SK-N-SH treated with all-trans-retinoic acid at 6 μM for 48 hours (cell line): ENCODE results near the gene PFKFB2.

Experiments used
- RARB ChIP-seq: fragments of 250-450 bp; sonication (Bioruptor Pico); IDR thresholded peaks from 2 replicates; pipeline ENCODE4 v1.8.0; 2021; ENCODE audit warnings: mild to moderate bottlenecking, moderate library complexity
- ZNF70 ChIP-seq: fragments of 450-650 bp; formaldehyde crosslinking; IDR thresholded peaks from 2 replicates; pipeline ENCODE4 v1.5.0; 2020; ENCODE audit warnings: mild to moderate bottlenecking, moderate library complexity
- TF ChIP-seq, protein P1 (sequence below): fragments of 250-450 bp; sonication (Bioruptor Pico); IDR thresholded peaks from 2 replicates; pipeline ENCODE4 v1.8.0; 2020; ENCODE audit warnings: mild to moderate bottlenecking, moderate library complexity, borderline replicate concordance

DNA sequence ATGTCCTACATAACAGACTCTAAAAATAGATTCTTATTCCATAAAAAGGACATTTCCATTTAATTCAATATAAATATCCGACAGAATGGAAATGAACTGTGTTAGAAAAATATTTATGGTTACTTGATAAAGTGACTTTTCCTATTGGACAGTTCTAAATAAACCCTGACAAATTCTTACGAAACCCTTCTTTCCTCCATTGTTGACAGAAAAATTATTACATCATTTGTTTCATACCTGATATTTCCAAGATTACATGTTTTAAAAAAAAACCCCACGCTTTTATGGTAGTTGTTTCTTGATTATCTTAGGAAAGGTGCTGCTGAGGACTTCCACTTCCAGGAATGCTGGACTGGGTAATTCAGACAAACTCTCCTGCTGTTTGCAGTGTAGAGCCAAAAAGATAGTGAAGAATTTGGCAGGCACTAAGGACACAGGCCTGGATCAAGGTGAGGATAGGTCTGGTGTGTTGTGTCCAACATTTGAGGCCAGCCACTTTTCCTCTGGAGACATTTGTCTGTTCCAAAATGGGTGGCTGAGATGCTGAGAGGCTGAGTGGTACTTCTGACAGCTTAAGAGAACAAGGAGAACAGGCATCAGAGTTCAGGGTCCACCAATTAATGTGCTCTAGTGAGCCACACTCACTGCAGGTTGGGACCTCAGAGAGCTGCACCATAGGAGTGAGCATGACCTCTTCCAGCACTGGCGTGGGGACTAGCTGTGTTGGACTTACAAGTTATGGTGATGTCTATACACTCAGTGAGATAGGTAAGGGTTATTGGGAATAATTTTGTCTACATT lies 13.5 kb upstream of the PFKFB2 start:
- TF ChIP-seq ZNF70, result no peak
- TF ChIP-seq RARB (CRISPR knock-in tag), result no peak
- TF ChIP-seq, protein P1, sequence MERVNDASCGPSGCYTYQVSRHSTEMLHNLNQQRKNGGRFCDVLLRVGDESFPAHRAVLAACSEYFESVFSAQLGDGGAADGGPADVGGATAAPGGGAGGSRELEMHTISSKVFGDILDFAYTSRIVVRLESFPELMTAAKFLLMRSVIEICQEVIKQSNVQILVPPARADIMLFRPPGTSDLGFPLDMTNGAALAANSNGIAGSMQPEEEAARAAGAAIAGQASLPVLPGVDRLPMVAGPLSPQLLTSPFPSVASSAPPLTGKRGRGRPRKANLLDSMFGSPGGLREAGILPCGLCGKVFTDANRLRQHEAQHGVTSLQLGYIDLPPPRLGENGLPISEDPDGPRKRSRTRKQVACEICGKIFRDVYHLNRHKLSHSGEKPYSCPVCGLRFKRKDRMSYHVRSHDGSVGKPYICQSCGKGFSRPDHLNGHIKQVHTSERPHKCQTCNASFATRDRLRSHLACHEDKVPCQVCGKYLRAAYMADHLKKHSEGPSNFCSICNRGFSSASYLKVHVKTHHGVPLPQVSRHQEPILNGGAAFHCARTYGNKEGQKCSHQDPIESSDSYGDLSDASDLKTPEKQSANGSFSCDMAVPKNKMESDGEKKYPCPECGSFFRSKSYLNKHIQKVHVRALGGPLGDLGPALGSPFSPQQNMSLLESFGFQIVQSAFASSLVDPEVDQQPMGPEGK, result no peak
